H1 (cell line): ENCODE data around the gene CPT2. TPM values are rescaled to one million over a fixed set of nuclear protein-coding genes. Genes with fewer than 3 reads are reported as not detected.

Experiments used
- BRCA1 ChIP-seq: IDR thresholded peaks from 2 replicates; pipeline ENCODE4 v1.6.1; 2012; ENCODE audit warnings: low read depth, low read length, improper control_type of control experiment
- CBX8 ChIP-seq: fragments of 300-800, 300-1000 bp; sonication (generic); IDR thresholded peaks from 2 replicates; pipeline ENCODE4 v1.7.1; 2016; ENCODE audit warnings: low read depth, low read length, borderline replicate concordance
- CREB1 ChIP-seq: IDR thresholded peaks from 2 replicates; pipeline ENCODE4 v1.6.1; 2012; ENCODE audit warnings: inconsistent platforms
- EGR1 ChIP-seq: IDR thresholded peaks from 2 replicates; pipeline ENCODE4 v1.6.1; 2011; ENCODE audit warnings: low read depth, low read length, borderline replicate concordance
- EZH2 ChIP-seq: fragments of 200-600 bp; sonication (generic); IDR thresholded peaks from 2 replicates; pipeline ENCODE4 v1.7.1; 2012; ENCODE audit warnings: low read depth, mild to moderate bottlenecking, moderate library complexity, low read length, inconsistent platforms; ENCODE audit not compliant: severe bottlenecking
- GTF2F1 ChIP-seq: IDR thresholded peaks from 2 replicates; pipeline ENCODE4 v1.6.1; 2012; ENCODE audit warnings: low read depth, low read length, improper control_type of control experiment, borderline replicate concordance
- HDAC2 ChIP-seq, 2 experiments: fragments of 300-600 bp in 1 of 2; sonication (generic) in 1 of 2; IDR thresholded peaks; 2 replicates each; pipeline ENCODE4 v1.6.1; 2011 to 2012; ENCODE audit warnings: low read depth in 2 of 2, low read length in 2 of 2, mild to moderate bottlenecking in 2 of 2, moderate library complexity in 2 of 2, borderline replicate concordance in 1 of 2, inconsistent platforms in 1 of 2
- HDAC6 ChIP-seq: IDR thresholded peaks from one replicate; pipeline ENCODE4 v1.7.1; 2012; ENCODE audit warnings: low read depth, mild to moderate bottlenecking, inconsistent platforms, low read length, moderate library complexity
- JUND ChIP-seq: IDR thresholded peaks from 2 replicates; pipeline ENCODE4 v1.6.1; 2011; ENCODE audit warnings: mild to moderate bottlenecking, improper control_type of control experiment, low read length
- NRF1 ChIP-seq: IDR thresholded peaks from 2 replicates; pipeline ENCODE4 v1.6.1; 2011; ENCODE audit warnings: mild to moderate bottlenecking, low read depth, low read length, improper control_type of control experiment
- POLR2AphosphoS5 ChIP-seq: IDR thresholded peaks from 2 replicates; pipeline ENCODE4 v1.6.1; 2011; ENCODE audit warnings: low read depth, low read length
- RBBP5 ChIP-seq: IDR thresholded peaks from 2 replicates; pipeline ENCODE4 v1.7.1; 2012; ENCODE audit warnings: low read depth, mild to moderate bottlenecking, inconsistent platforms, low read length, moderate library complexity, borderline replicate concordance
- RFX5 ChIP-seq: IDR thresholded peaks from 2 replicates; pipeline ENCODE4 v1.6.1; 2011; ENCODE audit warnings: low read depth, low read length, improper control_type of control experiment, borderline replicate concordance
- RNF2 ChIP-seq: fragments of 200-900, 300-1000 bp; sonication (generic); IDR thresholded peaks from 2 replicates; pipeline ENCODE4 v1.7.1; 2016; ENCODE audit warnings: borderline replicate concordance, low read depth, mild to moderate bottlenecking, antibody characterized with exemption, low read length; ENCODE audit not compliant: poor library complexity, severe bottlenecking; ENCODE audit errors: missing control alignments
- SIN3A ChIP-seq, 2 experiments: IDR thresholded peaks in 1 of 2; conservative IDR thresholded peaks in 1 of 2; 2 replicates each; pipeline ENCODE4 v1.6.1; 2011 to 2012; ENCODE audit warnings: low read length in 2 of 2, improper control_type of control experiment in 1 of 2, low read depth in 1 of 2, mild to moderate bottlenecking in 1 of 2
- SIX5 ChIP-seq: IDR thresholded peaks from 2 replicates; pipeline ENCODE4 v1.6.1; 2011; ENCODE audit warnings: mild to moderate bottlenecking, low read depth, low read length
- SUZ12 ChIP-seq: fragments of 200-600 bp; sonication (generic); IDR thresholded peaks from 2 replicates; pipeline ENCODE4 v1.6.1; 2012; ENCODE audit warnings: mild to moderate bottlenecking, inconsistent platforms, low read length, moderate library complexity, mixed read lengths
- TAF1 ChIP-seq: IDR thresholded peaks from 2 replicates; pipeline ENCODE4 v1.6.1; 2011; ENCODE audit warnings: mild to moderate bottlenecking, low read depth, low read length
- TAF7 ChIP-seq: optimal IDR thresholded peaks from 2 replicates; pipeline ENCODE3; 2011; ENCODE audit warnings: low read depth, mild to moderate bottlenecking, inconsistent platforms, low read length, moderate library complexity, borderline replicate concordance
- TEAD4 ChIP-seq: IDR thresholded peaks from 2 replicates; pipeline ENCODE4 v1.6.1; 2012; ENCODE audit warnings: low read depth, low read length, inconsistent platforms, mixed read lengths
- YY1 ChIP-seq: IDR thresholded peaks from 2 replicates; pipeline ENCODE4 v1.6.1; 2011; ENCODE audit warnings: low read depth, mild to moderate bottlenecking, low read length
- ZNF274 ChIP-seq: IDR thresholded peaks from 2 replicates; pipeline ENCODE4 v1.7.0; 2012; ENCODE audit warnings: low read length, borderline replicate concordance; ENCODE audit errors: extremely low read depth
- polyA plus RNA-seq, 7 experiments: library from polyadenylated mRNA; depleted of rRNA in 3 of 7; stranded (reverse) in 5 of 7; unstranded in 2 of 7; fragments of >200 nt in 5 of 7; fragments of 200-250 nt in 2 of 7; gene quantifications; 1 replicate in 5 of 7; 2 replicates in 1 of 7; 4 replicates in 1 of 7; pipeline versions ENCODE4 v1.2.1 to v1.2.3, GENCODE V29; 2011 to 2013; ENCODE audit warnings: missing spikeins in 2 of 7, mixed read lengths in 2 of 7
- total RNA-seq: library from RNA; stranded (reverse); fragmentation: NEBNext Ultra II Directional; extraction: Animal tissue kit (Norgen Biotek cat#: 25700); gene quantifications from 2 replicates; pipeline ENCODE4 v1.2.1, GENCODE V29; 2021

CPT2 gene
- total and polyA plus RNA-seq, 2 of the 8 experiments (the other 6 are each of a cell fraction or from before 2014, with no cell fraction given): 23.9 to 25.5 TPM

DNA sequence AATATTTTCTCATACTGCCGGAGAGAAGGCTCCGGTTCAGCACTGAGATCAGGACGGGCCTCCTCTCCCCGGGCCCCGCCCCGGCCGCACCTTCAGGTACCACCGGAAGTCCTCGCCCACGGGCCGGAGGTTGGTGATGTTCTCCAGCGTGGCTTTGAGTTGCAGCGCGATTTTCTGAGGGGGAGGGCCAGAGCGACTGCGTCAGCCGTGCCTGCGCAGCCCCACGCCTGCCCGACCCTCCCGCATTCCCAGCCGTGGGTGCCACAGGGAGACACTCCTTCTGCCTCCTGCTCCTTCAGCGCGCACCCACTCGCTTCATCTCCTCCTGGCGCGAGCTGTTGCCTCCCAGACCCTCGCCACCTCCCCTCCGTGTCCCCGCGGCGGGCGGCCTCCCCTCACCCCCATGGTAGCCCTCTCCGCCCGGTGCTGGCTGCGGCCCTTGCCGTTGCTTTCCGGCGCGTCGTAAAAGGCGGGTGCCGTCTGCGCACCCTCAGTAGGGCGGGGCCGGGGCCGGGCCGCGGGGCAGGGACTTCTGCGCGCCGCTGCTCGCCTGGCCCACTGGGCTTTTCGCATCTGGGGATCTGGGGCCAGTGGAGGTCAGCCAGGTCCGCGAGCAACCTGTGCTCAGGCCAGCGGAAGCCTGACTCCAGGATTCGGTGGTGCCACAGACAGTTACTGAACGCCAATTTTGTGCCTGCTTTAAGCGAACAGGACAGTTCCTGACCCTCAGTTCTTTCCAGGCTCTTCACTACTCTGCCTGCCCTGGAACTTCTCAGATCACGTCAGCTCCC is 23.7 kb downstream of the CPT2 start, which contains the start of gene CZIB (continued):
- TF ChIP-seq JUND (no peak), TAF1 (peak; percentile 81; the same call in 1 of the 2 replicates), POLR2AphosphoS5 (peak; percentile 92), CREB1 (peak; percentile 65), RFX5 (no peak), TEAD4 (peak; percentile 26; the same call in 1 of the 2 replicates), TAF7 (peak; percentile 52), HDAC2 (IDR thresholded peaks at IDR 0.05; ENCODE audit: borderline replicate concordance in 1 of 2, low read depth in 2 of 2, low read length in 2 of 2) (0 out of 4 replicates have a peak, but pooled peaks have one; percentile 16 to 67), EGR1 (peak; percentile 69), RBBP5 (peak; percentile 66), BRCA1 (no peak), SUZ12 (no peak), ZNF274 (no peak), CBX8 (no peak), NRF1 (peak; percentile 20; the same call in 1 of the 2 replicates), GTF2F1 (no peak; the same call in 1 of the 2 replicates), HDAC6 (no peak), YY1 (no peak), SIN3A (conservative IDR thresholded peaks at IDR 0.05 in 1 of 2, IDR thresholded peaks at IDR 0.05 in 1 of 2; ENCODE audit: low read depth in 1 of 2, low read length in 2 of 2) (peak in 1 of 2 experiments; percentile 66; a peak in 1 of 4 replicates), RNF2 (no peak), SIX5 (no peak), EZH2 (no peak)
